ENCODE measurements around the gene WDR13. TPM values are rescaled to one million over a fixed set of nuclear protein-coding genes. Genes with fewer than 3 reads are reported as not detected.

Gene WDR13
- total RNA-seq, 1 experiment from 2014 or later: 46.5 TPM

DNA sequence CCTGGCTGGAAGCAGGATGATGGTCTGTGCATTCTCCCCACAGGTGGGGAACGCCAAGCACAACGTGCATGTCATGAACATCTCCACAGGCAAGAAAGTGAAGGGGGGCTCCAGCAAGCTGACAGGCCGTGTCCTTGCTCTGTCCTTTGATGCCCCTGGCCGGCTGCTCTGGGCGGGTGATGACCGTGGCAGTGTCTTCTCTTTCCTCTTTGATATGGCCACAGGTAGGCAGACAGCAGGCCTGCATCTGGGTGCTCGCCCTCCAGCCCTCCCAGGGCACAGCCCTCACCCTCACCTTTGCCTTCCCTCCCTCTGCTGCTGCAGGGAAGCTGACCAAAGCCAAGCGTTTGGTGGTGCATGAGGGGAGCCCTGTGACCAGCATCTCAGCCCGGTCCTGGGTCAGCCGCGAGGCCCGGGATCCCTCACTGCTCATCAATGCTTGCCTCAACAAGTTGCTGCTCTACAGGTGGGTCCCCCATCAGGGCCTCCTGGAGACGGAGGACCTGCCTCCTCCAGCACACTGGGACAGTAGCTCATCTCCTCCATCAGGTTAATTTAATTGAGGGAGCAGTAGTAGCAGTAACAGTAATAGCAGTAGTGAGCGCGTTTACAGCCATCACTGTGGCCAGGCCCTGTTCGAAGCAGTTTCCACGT is 4.6 kb downstream of the WDR13 start:
- intact Hi-C loops (cut with micrococcal nuclease; ENCODE audit: unreplicated experiment): no loop called here
- Histone ChIP-seq H3K4me3 (ENCODE audit: low read depth, low read length) (no peak overlapping the region), H3K4me1 (peaks cover 3% of the 10 kb centered on the region; the same call in 1 of the 2 replicates), H3K9me3 (no peaks in the 10 kb centered on the region), H3K27me3 (replicated peaks; ENCODE audit: control insufficient read depth, insufficient read depth, low read length) (no peaks in the 10 kb centered on the region), H3K36me3 (ENCODE audit: control insufficient read depth, insufficient read depth, low read length) (no peaks in the 10 kb centered on the region; the same call in 1 of the 2 replicates)
- TF ChIP-seq, protein P1, sequence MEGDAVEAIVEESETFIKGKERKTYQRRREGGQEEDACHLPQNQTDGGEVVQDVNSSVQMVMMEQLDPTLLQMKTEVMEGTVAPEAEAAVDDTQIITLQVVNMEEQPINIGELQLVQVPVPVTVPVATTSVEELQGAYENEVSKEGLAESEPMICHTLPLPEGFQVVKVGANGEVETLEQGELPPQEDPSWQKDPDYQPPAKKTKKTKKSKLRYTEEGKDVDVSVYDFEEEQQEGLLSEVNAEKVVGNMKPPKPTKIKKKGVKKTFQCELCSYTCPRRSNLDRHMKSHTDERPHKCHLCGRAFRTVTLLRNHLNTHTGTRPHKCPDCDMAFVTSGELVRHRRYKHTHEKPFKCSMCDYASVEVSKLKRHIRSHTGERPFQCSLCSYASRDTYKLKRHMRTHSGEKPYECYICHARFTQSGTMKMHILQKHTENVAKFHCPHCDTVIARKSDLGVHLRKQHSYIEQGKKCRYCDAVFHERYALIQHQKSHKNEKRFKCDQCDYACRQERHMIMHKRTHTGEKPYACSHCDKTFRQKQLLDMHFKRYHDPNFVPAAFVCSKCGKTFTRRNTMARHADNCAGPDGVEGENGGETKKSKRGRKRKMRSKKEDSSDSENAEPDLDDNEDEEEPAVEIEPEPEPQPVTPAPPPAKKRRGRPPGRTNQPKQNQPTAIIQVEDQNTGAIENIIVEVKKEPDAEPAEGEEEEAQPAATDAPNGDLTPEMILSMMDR (IDR thresholded peaks at IDR 0.05; ENCODE audit: insufficient read depth in 1 of 2, low read depth in 1 of 2, low read length in 1 of 2, severe bottlenecking in 1 of 2, unreplicated experiment in 1 of 2): no peak
- Mint-ChIP-seq H3K27me3 (ENCODE audit: insufficient read depth, unreplicated experiment) (no peaks in the 10 kb centered on the region), H3K9me3 (ENCODE audit: unreplicated experiment) (no peaks in the 10 kb centered on the region), H3K27ac (ENCODE audit: unreplicated experiment) (no peak overlapping the region), H3K4me3 (ENCODE audit: unreplicated experiment) (no peak overlapping the region), H3K4me1 (ENCODE audit: low read depth, unreplicated experiment) (no peaks in the 10 kb centered on the region), H3K36me3 (ENCODE audit: insufficient read depth, unreplicated experiment) (peaks cover 12% of the 10 kb centered on the region)
- ChIA-PET POLR2A (no interaction called here), CTCF (no interaction called here)
- BruUV-seq (replicated peaks): no TSS peak
- DNase-seq: no peak

DNA sequence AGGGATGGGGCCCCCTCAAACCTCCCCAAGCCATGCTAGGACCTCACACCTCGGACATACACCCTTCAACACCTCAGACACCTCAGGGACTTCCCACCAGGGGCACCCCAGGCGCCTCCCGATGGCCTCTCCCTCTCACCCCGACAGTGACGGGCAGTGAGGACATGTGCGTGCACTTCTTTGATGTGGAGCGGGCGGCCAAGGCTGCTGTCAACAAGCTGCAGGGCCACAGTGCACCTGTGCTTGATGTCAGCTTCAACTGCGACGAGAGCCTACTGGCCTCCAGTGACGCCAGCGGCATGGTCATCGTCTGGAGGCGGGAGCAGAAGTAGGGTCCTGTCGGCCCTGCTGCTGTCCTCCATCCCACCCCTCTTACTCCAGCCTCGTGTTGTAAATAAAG is 7.4 kb downstream of the WDR13 start:
- Histone ChIP-seq H3K4me1 (no peaks in the 10 kb centered on the region), H3K9me3 (no peaks in the 10 kb centered on the region), H3K36me3 (ENCODE audit: control insufficient read depth, insufficient read depth, low read length) (no peaks in the 10 kb centered on the region), H3K27me3 (replicated peaks; ENCODE audit: control insufficient read depth, insufficient read depth, low read length) (no peaks in the 10 kb centered on the region), H3K4me3 (ENCODE audit: low read depth, low read length) (no peak overlapping the region)
- CTCF ChIA-PET: no interaction called here
- POLR2A ChIA-PET: no interaction called here
- H3K9me3 Mint-ChIP-seq (ENCODE audit: unreplicated experiment): no peaks in the 10 kb centered on the region
- TF ChIP-seq, protein P1 (IDR thresholded peaks at IDR 0.05; ENCODE audit: insufficient read depth in 1 of 2, low read depth in 1 of 2, low read length in 1 of 2, severe bottlenecking in 1 of 2, unreplicated experiment in 1 of 2): no peak
- H3K27me3 Mint-ChIP-seq (ENCODE audit: insufficient read depth, unreplicated experiment): no peaks in the 10 kb centered on the region
- intact Hi-C loops (cut with micrococcal nuclease; ENCODE audit: unreplicated experiment): no loop called here
- H3K4me1 Mint-ChIP-seq (ENCODE audit: low read depth, unreplicated experiment): no peaks in the 10 kb centered on the region
- H3K27ac Mint-ChIP-seq (ENCODE audit: unreplicated experiment): no peak overlapping the region
- DNase-seq: no peak
- BruUV-seq (replicated peaks): no TSS peak
- H3K36me3 Mint-ChIP-seq (ENCODE audit: insufficient read depth, unreplicated experiment): no peaks in the 10 kb centered on the region
- H3K4me3 Mint-ChIP-seq (ENCODE audit: unreplicated experiment): no peak overlapping the region

DNA sequence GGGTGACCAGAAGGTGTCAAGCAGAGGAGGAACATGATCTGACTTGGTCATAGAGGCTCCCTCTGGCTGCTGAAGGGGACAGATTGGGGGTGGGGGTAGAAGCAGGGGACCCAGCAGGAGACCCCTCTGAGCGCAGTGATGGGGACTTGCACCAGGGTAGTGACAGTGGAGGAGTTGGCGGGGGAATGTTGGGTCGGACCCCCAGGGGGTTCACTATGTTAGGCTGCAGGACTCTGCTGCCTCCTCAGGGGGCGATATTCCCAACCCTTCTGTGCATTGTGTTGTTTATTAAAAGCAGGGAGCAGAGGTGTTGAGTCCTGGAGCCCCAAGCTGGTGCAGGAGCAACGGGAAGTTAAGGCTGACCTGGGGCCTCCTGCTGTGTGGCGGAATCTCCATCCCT is 8.8 kb downstream of the WDR13 start:
- no peak overlapping the region for H3K27ac Mint-ChIP-seq (ENCODE audit: unreplicated experiment)
- Histone ChIP-seq H3K9me3 (no peaks in the 10 kb centered on the region), H3K27me3 (replicated peaks; ENCODE audit: control insufficient read depth, insufficient read depth, low read length) (no peaks in the 10 kb centered on the region), H3K4me3 (ENCODE audit: low read depth, low read length) (no peak overlapping the region), H3K36me3 (ENCODE audit: control insufficient read depth, insufficient read depth, low read length) (no peaks in the 10 kb centered on the region), H3K4me1 (no peaks in the 10 kb centered on the region)
- no peaks in the 10 kb centered on the region for H3K36me3 Mint-ChIP-seq (ENCODE audit: insufficient read depth, unreplicated experiment)
- no peaks in the 10 kb centered on the region for H3K27me3 Mint-ChIP-seq (ENCODE audit: insufficient read depth, unreplicated experiment)
- TF ChIP-seq, protein P1 (IDR thresholded peaks at IDR 0.05; ENCODE audit: insufficient read depth in 1 of 2, low read depth in 1 of 2, low read length in 1 of 2, severe bottlenecking in 1 of 2, unreplicated experiment in 1 of 2): no peak
- H3K4me1 Mint-ChIP-seq (ENCODE audit: low read depth, unreplicated experiment): no peaks in the 10 kb centered on the region
- no peak overlapping the region for H3K4me3 Mint-ChIP-seq (ENCODE audit: unreplicated experiment)
- intact Hi-C loops (cut with micrococcal nuclease; ENCODE audit: unreplicated experiment): no loop called here
- no peaks in the 10 kb centered on the region for H3K9me3 Mint-ChIP-seq (ENCODE audit: unreplicated experiment)
- POLR2A ChIA-PET: no interaction called here
- DNase-seq: no peak
- BruUV-seq (replicated peaks): no TSS peak
- CTCF ChIA-PET: no interaction called here

Measured in Caco-2 (cell line).